ENCODE results near the gene TBCEL.

The TBCEL gene

DNA sequence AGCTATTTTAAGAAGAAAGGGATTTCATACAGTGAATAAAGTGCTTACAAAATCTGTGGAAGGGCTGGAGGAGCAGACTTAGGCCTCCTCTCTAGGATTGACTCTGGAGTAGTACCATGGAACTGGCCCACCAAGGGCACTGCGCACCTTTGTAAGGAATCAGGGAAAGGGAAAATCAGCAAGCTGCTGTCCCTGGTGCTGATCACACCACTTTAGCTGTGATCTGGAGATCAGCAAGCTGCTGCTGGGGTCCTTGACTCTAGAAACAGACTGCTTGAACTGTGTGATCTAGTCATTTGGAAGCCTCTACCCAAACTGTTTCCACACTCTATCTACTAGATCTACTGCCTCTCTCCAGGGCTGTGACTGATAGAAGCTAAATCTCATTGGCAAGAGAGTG, 58.8 kb downstream of the TBCEL start:
- no peak overlapping the region for H3K4me3 ChIP-seq (ENCODE audit: low read depth, low read length)
- no peak for DNase-seq (ENCODE audit: low read depth)
- TF ChIP-seq, protein P1, sequence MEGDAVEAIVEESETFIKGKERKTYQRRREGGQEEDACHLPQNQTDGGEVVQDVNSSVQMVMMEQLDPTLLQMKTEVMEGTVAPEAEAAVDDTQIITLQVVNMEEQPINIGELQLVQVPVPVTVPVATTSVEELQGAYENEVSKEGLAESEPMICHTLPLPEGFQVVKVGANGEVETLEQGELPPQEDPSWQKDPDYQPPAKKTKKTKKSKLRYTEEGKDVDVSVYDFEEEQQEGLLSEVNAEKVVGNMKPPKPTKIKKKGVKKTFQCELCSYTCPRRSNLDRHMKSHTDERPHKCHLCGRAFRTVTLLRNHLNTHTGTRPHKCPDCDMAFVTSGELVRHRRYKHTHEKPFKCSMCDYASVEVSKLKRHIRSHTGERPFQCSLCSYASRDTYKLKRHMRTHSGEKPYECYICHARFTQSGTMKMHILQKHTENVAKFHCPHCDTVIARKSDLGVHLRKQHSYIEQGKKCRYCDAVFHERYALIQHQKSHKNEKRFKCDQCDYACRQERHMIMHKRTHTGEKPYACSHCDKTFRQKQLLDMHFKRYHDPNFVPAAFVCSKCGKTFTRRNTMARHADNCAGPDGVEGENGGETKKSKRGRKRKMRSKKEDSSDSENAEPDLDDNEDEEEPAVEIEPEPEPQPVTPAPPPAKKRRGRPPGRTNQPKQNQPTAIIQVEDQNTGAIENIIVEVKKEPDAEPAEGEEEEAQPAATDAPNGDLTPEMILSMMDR (IDR thresholded peaks at IDR 0.05; ENCODE audit: low read depth, low read length, missing control alignments) = no peak

DNA sequence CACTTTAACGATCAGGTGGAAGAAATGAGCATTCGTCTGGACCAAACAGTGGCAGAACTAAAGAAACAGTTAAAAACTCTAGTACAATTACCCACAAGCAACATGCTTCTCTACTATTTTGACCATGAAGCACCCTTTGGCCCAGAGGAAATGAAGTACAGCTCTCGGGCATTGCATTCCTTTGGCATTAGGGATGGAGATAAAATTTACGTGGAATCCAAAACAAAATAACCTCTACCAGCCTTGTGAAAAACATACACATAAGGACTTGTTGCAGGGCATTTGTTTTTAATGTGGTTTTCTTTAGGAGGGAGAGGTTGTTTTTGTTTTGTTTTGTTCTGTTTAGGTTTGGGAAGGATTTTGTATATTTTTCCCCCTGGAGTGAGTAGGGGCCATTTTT, 63.0 kb downstream of the TBCEL start:
- no peak overlapping the region for H3K4me3 ChIP-seq (ENCODE audit: low read depth, low read length)
- TF ChIP-seq, protein P1 (IDR thresholded peaks at IDR 0.05; ENCODE audit: low read depth, low read length, missing control alignments) = no peak
- DNase-seq (ENCODE audit: low read depth) = no peak

DNA sequence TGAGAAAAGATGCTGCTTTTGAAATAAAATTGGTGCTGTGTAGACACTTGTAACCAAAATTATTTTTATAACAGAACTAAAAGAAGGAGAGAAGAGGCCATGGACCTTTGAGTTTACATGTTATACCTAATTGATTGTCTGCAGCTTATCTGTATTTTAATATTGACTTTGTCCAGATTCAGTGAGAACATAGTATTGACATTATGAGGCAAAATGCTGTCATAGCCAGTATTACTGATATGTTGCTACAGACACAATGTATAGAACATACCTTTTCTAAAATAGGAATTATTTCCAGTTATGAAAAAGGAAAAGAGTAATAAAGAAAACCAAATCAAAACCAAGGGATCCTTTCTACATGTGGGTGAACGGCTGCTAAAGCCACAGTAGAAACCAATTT, 65.7 kb downstream of the TBCEL start:
- no peak overlapping the region for H3K4me3 ChIP-seq (ENCODE audit: low read depth, low read length)
- DNase-seq (ENCODE audit: low read depth) = no peak
- TF ChIP-seq, protein P1 (IDR thresholded peaks at IDR 0.05; ENCODE audit: low read depth, low read length, missing control alignments) = no peak

DNA sequence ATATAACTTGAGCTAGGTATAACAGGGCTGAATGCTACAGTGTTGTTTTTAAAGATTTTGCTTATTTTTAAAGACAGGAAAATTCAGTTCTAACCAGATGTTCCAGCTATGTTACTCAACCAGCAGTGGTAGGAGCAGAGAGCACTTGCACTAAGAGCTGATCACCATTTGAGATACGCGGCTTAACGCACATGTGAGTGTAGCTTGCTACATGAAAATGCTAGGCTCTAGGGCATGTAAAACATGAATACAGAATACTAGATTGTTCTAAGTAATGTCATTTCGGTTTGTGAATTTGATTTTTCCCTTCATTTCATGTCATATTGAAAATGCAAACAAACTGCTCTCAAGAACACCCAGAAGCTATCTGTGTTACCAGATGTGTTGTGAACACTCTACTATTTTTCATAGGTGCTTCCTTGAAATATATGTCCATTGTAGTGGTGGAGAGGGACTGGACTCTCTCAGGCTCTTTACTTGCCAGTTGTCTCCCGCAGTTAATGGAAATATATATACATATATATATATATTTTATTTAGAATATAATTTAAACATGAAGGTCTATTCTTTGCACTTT, 66.3 kb downstream of the TBCEL start:
- no peak overlapping the region for H3K4me3 ChIP-seq (ENCODE audit: low read depth, low read length)
- TF ChIP-seq, protein P1 (IDR thresholded peaks at IDR 0.05; ENCODE audit: low read depth, low read length, missing control alignments) = no peak
- DNase-seq (ENCODE audit: low read depth) = no peak

DNA sequence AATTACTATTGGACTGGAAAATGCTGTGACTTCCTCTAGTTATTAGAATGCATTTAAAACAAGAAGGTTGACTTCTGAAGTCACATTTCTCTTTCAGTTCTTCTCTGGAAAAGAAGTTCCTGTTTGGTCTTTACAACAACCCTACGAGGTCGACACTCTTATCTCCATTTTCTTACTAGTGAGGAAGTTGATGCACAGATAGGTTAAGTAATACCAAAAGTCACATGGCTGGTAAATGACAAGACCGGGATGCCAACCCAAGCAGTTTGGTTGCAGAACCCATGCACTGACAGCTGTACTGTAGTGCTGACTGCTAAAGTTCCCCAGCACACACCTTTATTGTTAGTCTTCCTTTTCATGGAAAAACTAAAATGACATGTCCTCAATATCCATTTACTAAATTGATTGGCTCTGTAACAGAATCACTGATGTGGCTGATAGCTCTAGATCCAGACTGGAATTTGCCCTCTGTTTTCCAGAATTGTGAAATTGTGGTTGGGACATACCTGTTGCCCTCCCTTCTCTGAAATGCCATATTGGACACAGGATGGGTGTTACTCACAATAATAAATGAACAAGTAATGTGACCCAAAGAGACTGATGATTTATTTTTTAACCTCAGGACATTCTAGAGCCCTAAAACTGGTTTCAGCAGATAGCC, 67.7 kb downstream of the TBCEL start:
- no peak for DNase-seq (ENCODE audit: low read depth)
- H3K4me3 ChIP-seq (ENCODE audit: low read depth, low read length) = no peak overlapping the region
- TF ChIP-seq, protein P1 (IDR thresholded peaks at IDR 0.05; ENCODE audit: low read depth, low read length, missing control alignments) = no peak

DNA sequence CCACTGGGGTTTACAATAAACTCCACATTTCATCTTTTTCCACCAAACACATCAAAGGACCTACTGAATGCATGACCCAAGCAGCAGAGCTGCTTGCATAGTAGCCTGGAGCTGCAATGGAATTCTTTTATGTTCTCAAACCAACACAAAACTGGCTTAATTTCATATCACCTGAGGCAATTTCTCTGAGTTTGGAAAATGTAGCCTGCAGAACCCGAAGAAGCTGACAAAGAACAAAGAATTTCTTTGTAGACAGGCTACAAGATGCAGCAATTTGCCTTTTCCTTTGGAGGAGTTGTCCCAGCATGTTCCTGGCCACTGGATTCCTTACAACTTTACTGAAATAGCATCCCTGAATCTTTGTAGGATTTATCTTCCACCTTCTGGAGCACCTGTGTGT, 71.7 kb downstream of the TBCEL start:
- no peak overlapping the region for H3K4me3 ChIP-seq (ENCODE audit: low read depth, low read length)
- TF ChIP-seq, protein P1 (IDR thresholded peaks at IDR 0.05; ENCODE audit: low read depth, low read length, missing control alignments) = no peak
- DNase-seq (ENCODE audit: low read depth) = no peak

DNA sequence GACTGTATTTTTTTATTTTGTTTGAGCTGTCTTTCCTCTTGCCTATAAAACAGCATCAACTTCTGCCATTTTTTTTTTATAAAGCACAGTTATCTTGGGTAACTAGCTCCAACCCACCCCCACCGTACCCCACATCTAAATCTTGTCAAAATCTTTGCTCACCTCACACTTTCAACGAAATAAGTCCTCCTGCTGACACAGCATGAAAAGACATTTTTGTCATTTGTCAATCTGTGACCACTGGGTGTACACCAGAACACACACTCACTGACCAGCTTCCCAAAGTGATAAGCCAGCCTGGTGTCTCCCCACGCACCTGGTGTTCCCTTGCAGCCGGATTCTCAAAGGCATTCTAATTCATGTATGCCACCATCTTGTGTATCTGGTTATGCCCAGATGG, 75.5 kb downstream of the TBCEL start:
- no peak overlapping the region for H3K4me3 ChIP-seq (ENCODE audit: low read depth, low read length)
- no peak for DNase-seq (ENCODE audit: low read depth)
- TF ChIP-seq, protein P1 (IDR thresholded peaks at IDR 0.05; ENCODE audit: low read depth, low read length, missing control alignments) = no peak
